Measurements from ENCODE around the gene ACADM. TPM values are rescaled to one million over a fixed set of nuclear protein-coding genes. Genes with fewer than 3 reads are reported as not detected.

ACADM gene
- total and polyA plus RNA-seq, 2 of the 13 experiments (the other 11 are each of a cell fraction or from before 2014, with no cell fraction given), result 43.7 to 92.2 TPM

DNA sequence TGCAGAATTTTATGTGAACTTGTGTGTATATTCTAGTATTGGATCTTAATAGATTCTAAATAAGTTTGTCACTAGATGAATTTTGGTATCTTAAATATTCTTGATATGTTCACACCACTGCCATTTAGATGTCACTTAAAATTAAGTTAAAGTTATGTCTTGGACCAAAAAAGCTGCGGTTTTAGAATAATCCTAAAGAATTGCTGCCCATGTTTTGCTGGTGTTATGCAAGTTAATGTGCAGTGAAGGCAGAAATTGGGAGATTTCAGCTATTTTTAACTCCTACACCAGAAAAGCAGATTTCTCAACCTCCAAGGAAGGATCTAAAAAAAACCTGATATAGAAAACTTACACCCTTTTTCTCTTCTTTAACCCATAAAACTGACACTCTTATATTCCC is 757 bp downstream of the ACADM start:
- H3K4me2 ChIP-seq (ENCODE audit: low read depth, low read length), result peak overlapping the region; percentile 82
- H3K9me3 ChIP-seq (ENCODE audit: low read length), result no peaks in the 10 kb centered on the region
- ChIA-PET CTCF (ENCODE audit: low intra/inter-chr PET ratio, low total read pairs) (no interaction called here), POLR2A (interaction anchor here (0.9 to 1.7 kb wide), 6 partner anchors 39 to 110 kb away, joined by 3 to 21 read pairs (median 5); partner anchors contain the start of gene RABGGTB)
- H3K27ac ChIP-seq (ENCODE audit: extremely low read length, insufficient read depth, low read length), result peak overlapping the region; percentile 91
- H3K9ac ChIP-seq (ENCODE audit: insufficient read depth, low read depth, low read length), result peak overlapping the region; percentile 82
- DNase-seq (ENCODE audit: low spot score) (no peak), ATAC-seq (no peak), FAIRE-seq (no peak)
- peaks cover 49% of the 10 kb centered on the region for H3K4me1 ChIP-seq (ENCODE audit: insufficient read depth, low read length)
- peaks cover 8% of the 10 kb centered on the region; the same call in 1 of the 2 replicates for H4K20me1 ChIP-seq (ENCODE audit: insufficient read depth, low read length)
- no peak overlapping the region for H2AFZ ChIP-seq (ENCODE audit: low read length)
- TF ChIP-seq ZNF766 (CRISPR knock-in tag; IDR thresholded peaks at IDR 0.05; ENCODE audit: borderline replicate concordance) (no peak), ZSCAN9 (CRISPR knock-in tag; IDR thresholded peaks at IDR 0.05; ENCODE audit: borderline replicate concordance) (no peak), NKX3-1 (CRISPR knock-in tag; IDR thresholded peaks at IDR 0.05) (no peak), NR1H2 (CRISPR knock-in tag; IDR thresholded peaks at IDR 0.05; ENCODE audit: borderline replicate concordance, low read depth) (no peak), ZNF614 (CRISPR knock-in tag; IDR thresholded peaks at IDR 0.05; ENCODE audit: borderline replicate concordance) (no peak), STAG1 (CRISPR knock-in tag; IDR thresholded peaks at IDR 0.05) (no peak), GPN1 (CRISPR knock-in tag; IDR thresholded peaks at IDR 0.05; ENCODE audit: borderline replicate concordance) (no peak)
- TF ChIP-seq, protein P1, sequence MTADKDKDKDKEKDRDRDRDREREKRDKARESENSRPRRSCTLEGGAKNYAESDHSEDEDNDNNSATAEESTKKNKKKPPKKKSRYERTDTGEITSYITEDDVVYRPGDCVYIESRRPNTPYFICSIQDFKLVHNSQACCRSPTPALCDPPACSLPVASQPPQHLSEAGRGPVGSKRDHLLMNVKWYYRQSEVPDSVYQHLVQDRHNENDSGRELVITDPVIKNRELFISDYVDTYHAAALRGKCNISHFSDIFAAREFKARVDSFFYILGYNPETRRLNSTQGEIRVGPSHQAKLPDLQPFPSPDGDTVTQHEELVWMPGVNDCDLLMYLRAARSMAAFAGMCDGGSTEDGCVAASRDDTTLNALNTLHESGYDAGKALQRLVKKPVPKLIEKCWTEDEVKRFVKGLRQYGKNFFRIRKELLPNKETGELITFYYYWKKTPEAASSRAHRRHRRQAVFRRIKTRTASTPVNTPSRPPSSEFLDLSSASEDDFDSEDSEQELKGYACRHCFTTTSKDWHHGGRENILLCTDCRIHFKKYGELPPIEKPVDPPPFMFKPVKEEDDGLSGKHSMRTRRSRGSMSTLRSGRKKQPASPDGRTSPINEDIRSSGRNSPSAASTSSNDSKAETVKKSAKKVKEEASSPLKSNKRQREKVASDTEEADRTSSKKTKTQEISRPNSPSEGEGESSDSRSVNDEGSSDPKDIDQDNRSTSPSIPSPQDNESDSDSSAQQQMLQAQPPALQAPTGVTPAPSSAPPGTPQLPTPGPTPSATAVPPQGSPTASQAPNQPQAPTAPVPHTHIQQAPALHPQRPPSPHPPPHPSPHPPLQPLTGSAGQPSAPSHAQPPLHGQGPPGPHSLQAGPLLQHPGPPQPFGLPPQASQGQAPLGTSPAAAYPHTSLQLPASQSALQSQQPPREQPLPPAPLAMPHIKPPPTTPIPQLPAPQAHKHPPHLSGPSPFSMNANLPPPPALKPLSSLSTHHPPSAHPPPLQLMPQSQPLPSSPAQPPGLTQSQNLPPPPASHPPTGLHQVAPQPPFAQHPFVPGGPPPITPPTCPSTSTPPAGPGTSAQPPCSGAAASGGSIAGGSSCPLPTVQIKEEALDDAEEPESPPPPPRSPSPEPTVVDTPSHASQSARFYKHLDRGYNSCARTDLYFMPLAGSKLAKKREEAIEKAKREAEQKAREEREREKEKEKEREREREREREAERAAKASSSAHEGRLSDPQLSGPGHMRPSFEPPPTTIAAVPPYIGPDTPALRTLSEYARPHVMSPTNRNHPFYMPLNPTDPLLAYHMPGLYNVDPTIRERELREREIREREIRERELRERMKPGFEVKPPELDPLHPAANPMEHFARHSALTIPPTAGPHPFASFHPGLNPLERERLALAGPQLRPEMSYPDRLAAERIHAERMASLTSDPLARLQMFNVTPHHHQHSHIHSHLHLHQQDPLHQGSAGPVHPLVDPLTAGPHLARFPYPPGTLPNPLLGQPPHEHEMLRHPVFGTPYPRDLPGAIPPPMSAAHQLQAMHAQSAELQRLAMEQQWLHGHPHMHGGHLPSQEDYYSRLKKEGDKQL (CRISPR knock-in tag; IDR thresholded peaks at IDR 0.05; ENCODE audit: low read depth), result no peak
- intact Hi-C loops (cut with micrococcal nuclease; ENCODE audit: unreplicated experiment) (loop anchor here (1.0 to 2.0 kb wide), 2 partner anchors 61 to 110 kb away; partner anchors contain the start of gene RABGGTB), in situ Hi-C loops (cut with HindIII; ENCODE audit: extremely low pct_ligation_motif_present, low pct_unique_long_range_greater_than_20kb) (loop anchor here (5.0 kb wide), 1 partner anchor 62 kb away; the partner anchor contains the start of gene RABGGTB)
- WGBS (ENCODE audit: low lambda C conversion rate), result 0% methylated on average over 1 of the region's 1 CpG
- H3K27me3 ChIP-seq (ENCODE audit: control insufficient read depth in 1 of 2, insufficient read depth in 2 of 2, low read length in 2 of 2), result no peaks in the 10 kb centered on the region
- H3K4me3 ChIP-seq (replicated peaks in 1 of 3; ENCODE audit: insufficient read depth in 1 of 3, low read depth in 2 of 3, low read length in 3 of 3), result peak overlapping the region; percentile 86 to 98 (median 95)
- BruUV-seq (replicated peaks), result no TSS peak
- no peaks in the 10 kb centered on the region for H3K36me3 ChIP-seq (replicated peaks in 1 of 2; ENCODE audit: control insufficient read depth in 1 of 2, insufficient read depth in 2 of 2, low read length in 2 of 2)
- H3K79me2 ChIP-seq (ENCODE audit: insufficient read depth, low read length), result peaks cover 42% of the 10 kb centered on the region
